HepG2 (cell line): Measurements from ENCODE around the gene ETV6. TPM values are rescaled to one million over a fixed set of nuclear protein-coding genes. Genes with fewer than 3 reads are reported as not detected.

Experiments used
- ATAC-seq: fragments of 200-7000 bp; cut with Tn5 transposase; 3 replicates; pipeline ENCODE4 v1.9.1; 2020; ENCODE audit warnings: mild to moderate bottlenecking, moderate library complexity
- BruUV-seq: library from RNA; stranded (reverse); fragments of 400-500 nt; replicated peaks from 2 replicates; lab custom pipeline; 2021; lab: Mats Ljungman, UMichigan
- CTCF ChIA-PET: fragments of 300-600 bp; formaldehyde crosslinking; extraction: SDS; loops from one replicate; lab custom pipeline; 2021; ENCODE audit warnings: low total read pairs, inconsistent platforms, low intra/inter-chr PET ratio; lab: Yijun Ruan, JAX
- POLR2A ChIA-PET: fragments of 350-600 bp; sonication (Branson Sonifier 250); formaldehyde crosslinking; loops from one replicate; lab custom pipeline; 2020; ENCODE audit warnings: antibody characterized with exemption, inconsistent platforms; lab: Yijun Ruan, JAX
- DNase-seq: peaks from one replicate; pipeline ENCODE4 v3.0.0-alpha.2; 2015; ENCODE audit warnings: low spot score
- FAIRE-seq: peaks from 3 replicates; lab custom pipeline; 2011; peaks lifted over from hg19 to GRCh38; lab: Jason Lieb, UNC
- H2AFZ ChIP-seq: one replicate; pipeline ENCODE4 v1.6.1; 2011; ENCODE audit warnings: low read length, inconsistent platforms
- H3K27ac ChIP-seq: fragments of 300-600 bp; 3 replicates; pipeline ENCODE4 v1.8.0; 2011; ENCODE audit warnings: mixed run types, mild to moderate bottlenecking, mixed read lengths, low read length, inconsistent platforms; ENCODE audit not compliant: insufficient read depth; ENCODE audit errors: extremely low read length
- H3K27me3 ChIP-seq, 2 experiments: fragments of 200-600 bp in 1 of 2; 2 replicates in 1 of 2; 3 replicates in 1 of 2; pipeline versions ENCODE4 v1.6.0 to v1.8.0; 2011; ENCODE audit warnings: low read length in 2 of 2, mild to moderate bottlenecking in 2 of 2, moderate library complexity in 2 of 2, inconsistent platforms in 1 of 2; ENCODE audit not compliant: insufficient read depth in 2 of 2, control insufficient read depth in 1 of 2
- H3K36me3 ChIP-seq, 2 experiments: fragments of 200-600 bp in 1 of 2; replicated peaks in 1 of 2; 2 replicates in 1 of 2; 3 replicates in 1 of 2; pipeline versions ENCODE4 v1.5.1 to v1.8.0; 2011; ENCODE audit warnings: low read length in 2 of 2, inconsistent platforms in 1 of 2; ENCODE audit not compliant: insufficient read depth in 2 of 2, control insufficient read depth in 1 of 2
- H3K4me1 ChIP-seq: 2 replicates; pipeline ENCODE4 v1.5.1; 2012; ENCODE audit warnings: low read length, inconsistent platforms; ENCODE audit not compliant: insufficient read depth
- H3K4me2 ChIP-seq: 2 replicates; pipeline ENCODE4 v1.6.0; 2011; ENCODE audit warnings: low read depth, low read length, inconsistent platforms
- H3K4me3 ChIP-seq, 3 experiments: fragments of 200-600 bp in 1 of 3; sonication (generic), shearing (Covaris generic) in 1 of 3; replicated peaks in 1 of 3; 2 replicates each; pipeline ENCODE4 v1.5.1; 2011 to 2016; ENCODE audit warnings: low read length in 3 of 3, inconsistent platforms in 2 of 3, low read depth in 2 of 3, mild to moderate bottlenecking in 2 of 3, control low read depth in 1 of 3, mixed read lengths in 1 of 3; ENCODE audit not compliant: insufficient read depth in 1 of 3
- H3K79me2 ChIP-seq: one replicate; pipeline ENCODE4 v1.6.1; 2011; ENCODE audit warnings: low read length, inconsistent platforms; ENCODE audit not compliant: insufficient read depth
- H3K9ac ChIP-seq: 2 replicates; pipeline ENCODE4 v1.6.0; 2011; ENCODE audit warnings: mild to moderate bottlenecking, low read depth, low read length, inconsistent platforms; ENCODE audit not compliant: insufficient read depth
- H3K9me3 ChIP-seq: 2 replicates; pipeline ENCODE4 v1.5.1; 2012; ENCODE audit warnings: mild to moderate bottlenecking, low read length
- H4K20me1 ChIP-seq: 2 replicates; pipeline ENCODE4 v1.6.0; 2011; ENCODE audit warnings: inconsistent platforms, mild to moderate bottlenecking, low read length, moderate library complexity; ENCODE audit not compliant: insufficient read depth
- CENPX ChIP-seq: sonication (generic); formaldehyde crosslinking; IDR thresholded peaks from 2 replicates; pipeline ENCODE4 v1.9.0; 2021; ENCODE audit warnings: mild to moderate bottlenecking, missing genetic modification reagents, moderate library complexity
- HOXA5 ChIP-seq: sonication (generic); formaldehyde crosslinking; IDR thresholded peaks from 2 replicates; pipeline ENCODE4 v1.4.0; 2020; ENCODE audit warnings: missing genetic modification reagents
- KLF16 ChIP-seq, 2 experiments: sonication (generic) in 1 of 2; formaldehyde crosslinking in 1 of 2; IDR thresholded peaks; 2 replicates each; pipeline versions ENCODE4 v1.6.1 to v1.8.0; 2016 to 2023; ENCODE audit warnings: missing genetic modification reagents in 2 of 2, missing compliant biosample characterization in 1 of 2
- RXRA ChIP-seq: sonication (generic); formaldehyde crosslinking; IDR thresholded peaks from 2 replicates; pipeline ENCODE4 v1.5.1; 2020; ENCODE audit warnings: missing genetic modification reagents
- STAG1 ChIP-seq: sonication (generic); formaldehyde crosslinking; IDR thresholded peaks from 2 replicates; pipeline ENCODE4 v1.4.0; 2020; ENCODE audit warnings: missing genetic modification reagents
- ZNF17 ChIP-seq: sonication (generic); formaldehyde crosslinking; IDR thresholded peaks from 2 replicates; pipeline ENCODE4 v1.5.0; 2020; ENCODE audit warnings: mild to moderate bottlenecking, missing genetic modification reagents
- ZNF3 ChIP-seq: IDR thresholded peaks from 2 replicates; pipeline ENCODE4 v1.7.0; 2017; ENCODE audit warnings: inconsistent platforms
- WGBS: methylation state at CpG from one replicate; pipeline ENCODE4 v1.1.6; 2017; ENCODE audit warnings: low lambda C conversion rate; 5-methylcytosine and 5-hydroxymethylcytosine counted together
- in situ Hi-C: cut with HindIII; loops from 2 replicates; pipeline ENCODE4 v1.10.0; 2017; ENCODE audit warnings: low pct_unique_long_range_greater_than_20kb; ENCODE audit not compliant: extremely low pct_ligation_motif_present
- intact Hi-C: fragments of 100-400 bp; cut with micrococcal nuclease; formaldehyde crosslinking; loops from one replicate; pipeline ENCODE4 v1.10.0; 2022; ENCODE audit not compliant: unreplicated experiment
- polyA plus RNA-seq, 8 experiments: library from polyadenylated mRNA; depleted of rRNA in 3 of 8; stranded (reverse) in 7 of 8; unstranded in 1 of 8; fragments of >200 nt; fragmentation: Illumina TruSeq in 4 of 8; extraction: Trizol in 4 of 8; gene quantifications; 2 replicates each; pipeline versions ENCODE4 v1.2.1 to v1.2.3, GENCODE V29; 2011 to 2016; ENCODE audit warnings: low read depth in 4 of 8, missing spikeins in 1 of 8, mixed read lengths in 1 of 8; ENCODE audit not compliant: insufficient read depth in 1 of 8
- total RNA-seq, 5 experiments: library from RNA; depleted of rRNA; stranded (reverse); fragments of >200 nt; fragmentation: Illumina TruSeq; extraction: Trizol; gene quantifications; 2 replicates each; pipeline ENCODE4 v1.2.3, GENCODE V29; 2016; ENCODE audit warnings: low read depth in 1 of 5
- TF ChIP-seq, protein P1 (sequence below): sonication (generic); formaldehyde crosslinking; IDR thresholded peaks from 2 replicates; pipeline ENCODE4 v1.8.1; 2022; ENCODE audit warnings: mild to moderate bottlenecking, missing genetic modification reagents

Gene ETV6
- total and polyA plus RNA-seq, 2 of the 13 experiments (the other 11 are each of a cell fraction or from before 2014, with no cell fraction given), result 2.2 to 3.0 TPM

DNA sequence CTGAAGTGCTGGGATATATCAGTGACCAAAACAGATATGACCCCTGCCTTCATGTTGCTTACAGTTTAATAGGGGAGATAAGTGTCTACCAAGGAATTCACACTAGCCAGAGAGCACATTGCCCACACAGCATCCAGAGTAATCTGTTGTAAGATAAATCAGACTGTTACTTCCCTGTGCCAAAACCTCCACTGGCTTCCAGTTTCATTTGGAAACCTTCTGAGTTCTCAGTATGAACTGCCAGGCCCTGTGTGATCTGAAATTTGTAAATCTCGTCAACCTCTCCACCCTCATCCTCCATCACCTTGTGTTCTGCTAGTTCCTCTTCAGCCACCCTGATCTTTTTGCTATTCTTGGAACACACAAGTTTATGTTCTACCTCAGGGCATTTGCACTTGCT, 154.7 kb downstream of the ETV6 start:
- in situ Hi-C loops, result no loop called here
- WGBS, result 92% methylated on average over 1 of the region's 1 CpG
- Histone ChIP-seq H3K36me3 (no peaks in the 10 kb centered on the region), H3K9me3 (no peaks in the 10 kb centered on the region), H3K4me3 (no peak overlapping the region), H3K27ac (no peak overlapping the region), H3K9ac (no peak overlapping the region), H2AFZ (no peak overlapping the region), H3K4me2 (no peak overlapping the region), H4K20me1 (no peaks in the 10 kb centered on the region), H3K79me2 (no peaks in the 10 kb centered on the region), H3K27me3 (no peaks in the 10 kb centered on the region), H3K4me1 (peaks cover 15% of the 10 kb centered on the region)
- TF ChIP-seq ZNF17 (CRISPR knock-in tag) (no peak), HOXA5 (CRISPR knock-in tag) (no peak), CENPX (CRISPR knock-in tag) (no peak), ZNF3 (no peak), KLF16 (CRISPR knock-in tag; IDR thresholded peaks at IDR 0.05) (no peak)
- TF ChIP-seq, protein P1, sequence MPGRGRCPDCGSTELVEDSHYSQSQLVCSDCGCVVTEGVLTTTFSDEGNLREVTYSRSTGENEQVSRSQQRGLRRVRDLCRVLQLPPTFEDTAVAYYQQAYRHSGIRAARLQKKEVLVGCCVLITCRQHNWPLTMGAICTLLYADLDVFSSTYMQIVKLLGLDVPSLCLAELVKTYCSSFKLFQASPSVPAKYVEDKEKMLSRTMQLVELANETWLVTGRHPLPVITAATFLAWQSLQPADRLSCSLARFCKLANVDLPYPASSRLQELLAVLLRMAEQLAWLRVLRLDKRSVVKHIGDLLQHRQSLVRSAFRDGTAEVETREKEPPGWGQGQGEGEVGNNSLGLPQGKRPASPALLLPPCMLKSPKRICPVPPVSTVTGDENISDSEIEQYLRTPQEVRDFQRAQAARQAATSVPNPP (CRISPR knock-in tag), result no peak
- ChIA-PET POLR2A (no interaction called here), CTCF (no interaction called here)
- intact Hi-C loops, result loop anchor here (2.0 kb wide), 1 partner anchor 63 kb away; no protein-coding TSS in a partner anchor
- DNase-seq (no peak), ATAC-seq (no peak), FAIRE-seq (no peak)
- no TSS peak for BruUV-seq

DNA sequence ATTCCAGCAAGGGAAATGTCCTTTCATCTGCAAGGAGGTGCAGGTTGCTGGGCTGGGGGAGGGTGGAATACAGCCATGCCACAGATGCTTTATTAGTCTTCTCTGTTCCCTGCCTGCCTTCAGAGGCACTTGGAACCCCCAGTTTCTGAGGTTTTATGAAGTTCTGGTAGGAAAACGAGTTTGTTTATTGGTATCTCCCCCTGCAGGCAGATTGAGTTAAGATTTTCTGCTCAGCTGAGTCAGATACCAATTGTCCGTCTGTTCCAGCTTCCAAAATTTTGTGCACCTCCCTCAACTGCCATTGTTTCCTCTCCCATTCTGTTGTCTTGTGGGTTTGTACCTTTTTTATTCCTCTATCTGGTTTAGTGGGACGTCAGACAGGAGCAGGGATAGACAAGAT, 155.6 kb downstream of the ETV6 start:
- CTCF ChIA-PET, result no interaction called here
- WGBS, result 70% methylated on average over 3 of the region's 3 CpGs
- no peak overlapping the region for H3K9ac ChIP-seq
- in situ Hi-C loops, result no loop called here
- TF ChIP-seq RXRA (CRISPR knock-in tag) (no peak), STAG1 (CRISPR knock-in tag) (peak; percentile 19; the same call in 1 of the 2 replicates)
- TF ChIP-seq, all 625 proteins: peak for 1
- no TSS peak for BruUV-seq
- Histone ChIP-seq H3K9me3 (no peaks in the 10 kb centered on the region), H3K4me1 (peaks cover 15% of the 10 kb centered on the region), H3K27me3 (no peaks in the 10 kb centered on the region), H4K20me1 (no peaks in the 10 kb centered on the region), H3K27ac (no peak overlapping the region), H3K79me2 (no peaks in the 10 kb centered on the region), H3K4me3 (no peak overlapping the region), H3K36me3 (no peaks in the 10 kb centered on the region), H3K4me2 (no peak overlapping the region), H2AFZ (no peak overlapping the region)
- DNase-seq, result no peak
- no peak for FAIRE-seq
- ATAC-seq, result no peak
- intact Hi-C loops, result loop anchor here (2.0 kb wide), 1 partner anchor 62 kb away; no protein-coding TSS in a partner anchor
- POLR2A ChIA-PET, result no interaction called here
